Fibroblast of villous mesenchyme (primary cell): ENCODE data around the gene CYB561. TPM values are rescaled to one million over a fixed set of nuclear protein-coding genes. Genes with fewer than 3 reads are reported as not detected.
A peak's percentile ranks its signal among the peaks of the same experiment; 100 is the strongest.

Experiments used
- DNase-seq: peaks from one replicate; pipeline ENCODE4 v3.0.0-alpha.2; 2010; ENCODE audit warnings: low read depth
- H3K4me3 ChIP-seq: 2 replicates; pipeline ENCODE4 v1.5.1; 2011; ENCODE audit warnings: low read depth, mild to moderate bottlenecking, low read length
- CTCF ChIP-seq: IDR thresholded peaks from 2 replicates; pipeline ENCODE4 v1.5.1; 2012; ENCODE audit warnings: low read depth, mild to moderate bottlenecking, low read length; ENCODE audit not compliant: insufficient read depth
- total RNA-seq: library from RNA; depleted of rRNA; stranded (reverse); fragments of >200 nt; gene quantifications from 2 replicates; pipeline ENCODE4 v1.2.3, GENCODE V29; 2012

Gene CYB561
- total RNA-seq, 1 donor, result 12.5 TPM

GRCh38 chr17:63426917-63427308 lies 19.2 kb downstream of the CYB561 start:
- no peak overlapping the region for H3K4me3 ChIP-seq
- DNase-seq, result no peak
- no peak for TF ChIP-seq CTCF

DNA sequence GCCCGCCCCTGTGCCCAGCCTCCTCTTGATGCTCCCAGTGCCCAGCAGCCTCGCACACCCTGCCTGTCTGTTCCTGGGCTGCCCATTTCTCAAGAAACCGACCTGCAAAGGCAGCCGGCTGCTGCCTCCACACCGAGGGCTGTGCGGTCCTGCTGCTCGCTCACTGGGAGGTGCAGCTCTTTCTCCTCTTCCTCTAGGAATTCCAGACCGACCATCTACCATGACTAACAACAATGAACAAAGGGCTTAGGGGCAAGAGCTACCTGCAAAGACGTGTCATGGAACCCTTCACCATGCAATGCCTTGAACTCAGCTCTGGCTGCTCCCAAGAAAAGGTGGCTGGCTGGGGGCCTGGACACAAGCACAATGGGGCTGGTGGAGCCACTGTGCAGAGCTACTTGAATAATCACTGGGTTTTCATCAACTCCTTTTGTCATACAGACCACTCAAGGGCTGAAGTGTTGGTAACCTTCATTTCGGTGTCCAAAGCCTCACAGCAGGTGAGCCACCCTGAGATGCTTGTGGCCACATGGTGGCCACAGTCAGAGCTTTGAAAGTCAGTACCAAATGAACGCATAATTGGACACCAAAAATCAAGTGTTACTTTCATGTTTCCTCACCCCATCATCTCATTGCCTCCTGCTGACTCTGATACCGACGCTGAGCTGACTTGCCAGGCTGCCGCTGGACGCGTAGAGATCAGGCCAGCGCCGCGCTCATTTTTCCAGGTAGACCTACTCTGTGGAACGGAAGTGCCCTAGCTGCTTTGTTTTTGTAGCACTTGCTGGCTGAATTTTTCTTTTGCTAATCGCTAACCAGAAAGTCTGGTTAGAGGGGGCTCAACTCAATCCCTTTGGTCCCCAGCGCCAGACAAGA lies 19.8 kb downstream of the CYB561 start:
- H3K4me3 ChIP-seq, result no peak overlapping the region
- no peak for TF ChIP-seq CTCF
- DNase-seq, result no peak

GRCh38 chr17:63425483-63425882 lies 20.6 kb downstream of the CYB561 start:
- no peak overlapping the region for H3K4me3 ChIP-seq
- peak; percentile 96 for TF ChIP-seq CTCF
- peak; percentile 84 for DNase-seq

- DNase-seq, result no peak
- no peak for TF ChIP-seq CTCF
- no peak overlapping the region for H3K4me3 ChIP-seq
Observed at GRCh38 chr17:63423963-63424362, 22.1 kb downstream of the CYB561 start.

DNA sequence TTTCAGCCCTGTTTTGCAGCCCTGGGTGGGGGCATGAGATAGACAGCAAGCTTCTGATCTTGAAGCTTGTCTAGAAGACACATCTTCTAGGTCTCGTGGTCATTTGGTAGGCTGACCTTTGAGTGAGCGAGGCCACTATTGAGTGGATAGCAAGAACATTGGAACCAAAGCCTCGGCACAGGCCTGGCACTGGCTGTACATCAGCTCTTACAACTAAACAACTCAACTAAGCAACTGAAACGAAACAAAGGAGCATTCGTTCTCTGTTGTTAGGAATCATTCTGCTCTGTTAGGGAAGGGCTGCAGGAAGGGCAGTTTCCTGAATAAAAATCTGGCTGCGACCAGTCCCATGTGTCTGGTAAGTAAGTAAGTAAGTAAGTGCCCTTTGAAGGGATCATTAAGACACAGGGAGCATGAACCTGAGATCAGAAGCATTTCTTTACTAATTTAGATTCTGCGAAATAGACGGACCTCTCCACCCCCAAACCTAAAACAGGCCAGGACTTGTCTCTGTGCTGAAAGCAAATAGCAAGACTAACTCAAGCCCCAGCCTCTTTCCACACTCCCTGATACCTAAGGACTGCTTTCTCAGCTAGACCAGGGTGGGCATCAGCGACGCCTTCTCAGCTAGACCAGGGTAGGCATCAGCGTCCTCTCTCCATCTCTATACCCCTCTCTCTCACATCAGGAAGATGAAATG lies 22.7 kb downstream of the CYB561 start:
- DNase-seq, result no peak
- TF ChIP-seq CTCF, result no peak
- no peak overlapping the region for H3K4me3 ChIP-seq

GRCh38 chr17:63421681-63422645 lies 24.1 kb downstream of the CYB561 start:
- DNase-seq, result no peak
- TF ChIP-seq CTCF, result no peak
- H3K4me3 ChIP-seq, result no peak overlapping the region
